Measurements from ENCODE around the gene SULT2A1.
"Not testable (repeated sequence)": the region's sequence is repeated elsewhere in the genome, so short reads cannot be mapped to it uniquely, and the experiment has no call there.

Gene SULT2A1

GRCh38 chr19:47886010-47886559 is at the start of gene SULT2A1:
Gene SULT2A1, minus strand, starts transcription at chr19:47886315. Its CDS starts 58 bp downstream, at chr19:47886257.
- TF ChIP-seq EZH2phosphoT487 (conservative IDR thresholded peaks at IDR 0.05; ENCODE audit: low read length) (no peak), CTCF (IDR thresholded peaks at IDR 0.05; ENCODE audit: insufficient read depth, low read length, poor library complexity, severe bottlenecking) (no peak)
- Histone ChIP-seq H3K4me3 (ENCODE audit: insufficient read depth, low read length, poor library complexity, severe bottlenecking) (no peak within 1 kb of the TSS), H3K9me2 (replicated peaks; ENCODE audit: insufficient read depth, low read length) (no peaks in the 10 kb centered on the region), H3K27ac (ENCODE audit: low read depth, low read length) (no peak within 1 kb of the TSS), H3K36me3 (ENCODE audit: low read length) (no peaks in the 10 kb centered on the region), H3K4me2 (ENCODE audit: low read depth, low read length, poor library complexity, severe bottlenecking) (no peak within 1 kb of the TSS), H3F3A (ENCODE audit: insufficient read depth) (no peaks in the 10 kb centered on the region), H3K9ac (ENCODE audit: low read length) (no peak within 1 kb of the TSS), H4K20me1 (ENCODE audit: low read depth, low read length) (no peaks in the 10 kb centered on the region), H3K79me2 (ENCODE audit: insufficient read depth, low read length) (no peaks in the 10 kb centered on the region), H3K9me3 (ENCODE audit: insufficient read depth, low read length) (no peaks in the 10 kb centered on the region), H2AFZ (ENCODE audit: low read depth, low read length, severe bottlenecking) (no peak within 1 kb of the TSS), H3K27me3 (ENCODE audit: low read length) (no peaks in the 10 kb centered on the region)

- H3K9ac ChIP-seq (ENCODE audit: low read length); H3F3A ChIP-seq (ENCODE audit: insufficient read depth); H3K4me2 ChIP-seq (ENCODE audit: low read depth, low read length, poor library complexity, severe bottlenecking); H3K36me3 ChIP-seq (ENCODE audit: low read length); H3K27me3 ChIP-seq (ENCODE audit: low read length); H3K4me3 ChIP-seq (ENCODE audit: insufficient read depth, low read length, poor library complexity, severe bottlenecking); H3K79me2 ChIP-seq (ENCODE audit: insufficient read depth, low read length); H2AFZ ChIP-seq (ENCODE audit: low read depth, low read length, severe bottlenecking); H3K27ac ChIP-seq (ENCODE audit: low read depth, low read length); H3K9me2 ChIP-seq (replicated peaks; ENCODE audit: insufficient read depth, low read length); H3K9me3 ChIP-seq (ENCODE audit: insufficient read depth, low read length); H4K20me1 ChIP-seq (ENCODE audit: low read depth, low read length): not testable (repeated sequence)
These were observed 42.5 kb upstream of the SULT2A1 start for GRCh38 chr19:47928581-47928980.

- H3K4me3 ChIP-seq (ENCODE audit: insufficient read depth, low read length, poor library complexity, severe bottlenecking); H3K79me2 ChIP-seq (ENCODE audit: insufficient read depth, low read length); H3K9me2 ChIP-seq (replicated peaks; ENCODE audit: insufficient read depth, low read length); H3K27me3 ChIP-seq (ENCODE audit: low read length); H3K27ac ChIP-seq (ENCODE audit: low read depth, low read length); H3K9me3 ChIP-seq (ENCODE audit: insufficient read depth, low read length); H2AFZ ChIP-seq (ENCODE audit: low read depth, low read length, severe bottlenecking); H3F3A ChIP-seq (ENCODE audit: insufficient read depth); H4K20me1 ChIP-seq (ENCODE audit: low read depth, low read length); H3K9ac ChIP-seq (ENCODE audit: low read length); H3K4me2 ChIP-seq (ENCODE audit: low read depth, low read length, poor library complexity, severe bottlenecking); H3K36me3 ChIP-seq (ENCODE audit: low read length): not testable (repeated sequence)
These were observed 34.0 kb upstream of the SULT2A1 start for GRCh38 chr19:47920107-47920506.

GRCh38 chr19:47910191-47910590 is 24.1 kb upstream of the SULT2A1 start:
- not testable (repeated sequence) for H3K9me3 ChIP-seq (ENCODE audit: insufficient read depth, low read length); H3K27ac ChIP-seq (ENCODE audit: low read depth, low read length); H2AFZ ChIP-seq (ENCODE audit: low read depth, low read length, severe bottlenecking); H3K27me3 ChIP-seq (ENCODE audit: low read length); H3K4me2 ChIP-seq (ENCODE audit: low read depth, low read length, poor library complexity, severe bottlenecking); H3F3A ChIP-seq (ENCODE audit: insufficient read depth); H3K4me3 ChIP-seq (ENCODE audit: insufficient read depth, low read length, poor library complexity, severe bottlenecking); H4K20me1 ChIP-seq (ENCODE audit: low read depth, low read length); H3K9me2 ChIP-seq (replicated peaks; ENCODE audit: insufficient read depth, low read length); H3K79me2 ChIP-seq (ENCODE audit: insufficient read depth, low read length); H3K36me3 ChIP-seq (ENCODE audit: low read length); H3K9ac ChIP-seq (ENCODE audit: low read length)

GRCh38 chr19:47909350-47909749 is 23.2 kb upstream of the SULT2A1 start:
- not testable (repeated sequence) for H2AFZ ChIP-seq (ENCODE audit: low read depth, low read length, severe bottlenecking); H3F3A ChIP-seq (ENCODE audit: insufficient read depth); H3K36me3 ChIP-seq (ENCODE audit: low read length); H3K4me2 ChIP-seq (ENCODE audit: low read depth, low read length, poor library complexity, severe bottlenecking); H3K79me2 ChIP-seq (ENCODE audit: insufficient read depth, low read length); H3K9me3 ChIP-seq (ENCODE audit: insufficient read depth, low read length); H3K9ac ChIP-seq (ENCODE audit: low read length); H4K20me1 ChIP-seq (ENCODE audit: low read depth, low read length); H3K27me3 ChIP-seq (ENCODE audit: low read length); H3K9me2 ChIP-seq (replicated peaks; ENCODE audit: insufficient read depth, low read length); H3K27ac ChIP-seq (ENCODE audit: low read depth, low read length); H3K4me3 ChIP-seq (ENCODE audit: insufficient read depth, low read length, poor library complexity, severe bottlenecking)

Data from SU-DHL-6 (cell line).